ENCODE measurements around the gene CNNM1. TPM values are rescaled to one million over a fixed set of nuclear protein-coding genes. Genes with fewer than 3 reads are reported as not detected.

CNNM1 gene
- total RNA-seq, 1 experiment from 2014 or later: 0.90 TPM

DNA sequence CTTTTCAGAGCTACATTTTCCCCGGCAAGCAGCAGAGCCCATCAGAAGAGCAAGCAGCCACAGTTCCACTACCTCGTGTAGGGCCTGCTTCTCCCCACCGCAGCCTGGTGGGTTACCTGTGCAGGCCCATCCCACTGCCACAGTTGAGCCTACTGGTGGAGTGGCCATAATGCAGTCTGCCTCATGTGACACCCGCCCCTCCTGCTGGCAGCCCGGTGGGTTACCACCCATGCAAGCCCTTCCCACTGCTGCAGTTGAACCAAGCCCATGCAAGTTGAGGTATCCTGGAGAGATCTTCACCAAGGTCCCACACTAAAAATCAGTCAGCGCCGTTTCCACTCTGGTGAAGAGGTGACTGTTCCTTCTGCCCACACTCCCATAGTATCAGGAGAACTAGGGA lies 32.1 kb upstream of the CNNM1 start:
- no peaks in the 10 kb centered on the region for H3K9me3 Mint-ChIP-seq
- H3K36me3 Mint-ChIP-seq: no peaks in the 10 kb centered on the region
- CTCF ChIA-PET: interaction anchor here (1.1 to 1.2 kb wide), 2 partner anchors 50 to 63 kb away, joined by 3 to 5 read pairs; no protein-coding TSS in a partner anchor
- no peaks in the 10 kb centered on the region for H3K4me1 Mint-ChIP-seq
- POLR2A ChIA-PET: no interaction called here
- H3K4me3 Mint-ChIP-seq: no peak overlapping the region
- H3K27ac Mint-ChIP-seq: no peak overlapping the region
- TF ChIP-seq, protein P1, sequence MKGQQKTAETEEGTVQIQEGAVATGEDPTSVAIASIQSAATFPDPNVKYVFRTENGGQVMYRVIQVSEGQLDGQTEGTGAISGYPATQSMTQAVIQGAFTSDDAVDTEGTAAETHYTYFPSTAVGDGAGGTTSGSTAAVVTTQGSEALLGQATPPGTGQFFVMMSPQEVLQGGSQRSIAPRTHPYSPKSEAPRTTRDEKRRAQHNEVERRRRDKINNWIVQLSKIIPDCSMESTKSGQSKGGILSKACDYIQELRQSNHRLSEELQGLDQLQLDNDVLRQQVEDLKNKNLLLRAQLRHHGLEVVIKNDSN (CRISPR knock-in tag; IDR thresholded peaks at IDR 0.05): 0 out of 2 replicates have a peak, but pooled peaks have one; percentile 21
- TF ChIP-seq, protein P2, sequence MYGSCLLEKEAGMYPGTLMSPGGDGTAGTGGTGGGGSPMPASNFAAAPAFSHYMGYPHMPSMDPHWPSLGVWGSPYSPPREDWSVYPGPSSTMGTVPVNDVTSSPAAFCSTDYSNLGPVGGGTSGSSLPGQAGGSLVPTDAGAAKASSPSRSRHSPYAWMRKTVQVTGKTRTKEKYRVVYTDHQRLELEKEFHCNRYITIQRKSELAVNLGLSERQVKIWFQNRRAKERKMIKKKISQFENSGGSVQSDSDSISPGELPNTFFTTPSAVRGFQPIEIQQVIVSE (CRISPR knock-in tag; IDR thresholded peaks at IDR 0.05; ENCODE audit: borderline replicate concordance): no peak
- no peak for TF ChIP-seq GABPB1 (CRISPR knock-in tag; IDR thresholded peaks at IDR 0.05)
- H3K27me3 Mint-ChIP-seq (ENCODE audit: low read depth): no peaks in the 10 kb centered on the region
- DNase-seq (ENCODE audit: low spot score) (peak; percentile 20), ATAC-seq (peak; percentile 82)

DNA sequence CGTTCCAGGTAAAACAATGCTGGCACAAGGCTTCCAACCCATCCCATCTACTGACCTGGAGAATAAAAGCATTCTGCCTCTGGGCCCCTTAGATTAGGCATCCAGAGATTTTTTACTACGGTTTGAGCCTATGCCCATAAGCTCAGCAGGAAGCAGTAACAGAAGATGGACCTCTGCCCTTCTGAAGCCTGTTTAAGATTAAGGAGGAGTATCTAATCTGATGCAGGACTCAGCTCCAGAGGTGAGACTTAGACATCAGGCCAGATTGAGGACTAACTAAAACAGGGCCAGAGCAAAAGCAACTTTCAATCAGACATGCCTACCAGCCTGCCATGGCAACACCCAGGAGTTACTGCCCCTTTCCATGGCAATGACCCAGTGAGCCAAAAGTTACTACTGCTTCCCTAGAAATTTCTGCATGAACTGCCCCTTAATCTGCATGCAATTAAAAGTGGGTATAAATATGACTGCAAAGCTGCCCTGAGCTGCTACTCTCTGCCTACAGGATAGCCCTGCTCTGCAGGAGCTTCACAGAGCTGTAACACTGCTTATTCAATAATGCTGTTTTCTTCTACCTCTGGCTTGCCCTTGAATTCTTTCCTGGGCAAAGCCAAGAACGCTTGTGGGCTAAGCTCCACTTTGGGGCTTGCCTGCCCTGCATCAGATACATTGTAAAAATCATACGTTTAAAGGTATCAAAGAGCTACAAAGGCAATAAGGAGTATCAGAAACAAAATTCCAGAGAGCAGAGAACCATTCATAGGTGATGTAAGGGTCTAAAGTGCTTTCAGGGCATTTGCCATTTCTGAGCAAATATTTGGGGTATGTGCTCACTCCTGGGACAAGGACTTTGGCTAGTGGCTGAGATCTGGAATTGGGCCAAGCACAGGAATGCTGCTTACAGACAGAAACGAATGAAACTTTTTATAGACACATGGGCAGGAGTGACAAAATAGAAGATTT lies 25.0 kb upstream of the CNNM1 start:
- POLR2A ChIA-PET: no interaction called here
- Mint-ChIP-seq H3K4me1 (peaks cover 9% of the 10 kb centered on the region), H3K4me3 (no peak overlapping the region), H3K9me3 (peaks cover 10% of the 10 kb centered on the region), H3K27me3 (ENCODE audit: low read depth) (no peaks in the 10 kb centered on the region), H3K27ac (no peak overlapping the region), H3K36me3 (peaks cover 8% of the 10 kb centered on the region; the same call in 1 of the 2 replicates)
- DNase-seq (ENCODE audit: low spot score) (no peak), ATAC-seq (no peak)
- CTCF ChIA-PET: no interaction called here
- TF ChIP-seq, protein P3, sequence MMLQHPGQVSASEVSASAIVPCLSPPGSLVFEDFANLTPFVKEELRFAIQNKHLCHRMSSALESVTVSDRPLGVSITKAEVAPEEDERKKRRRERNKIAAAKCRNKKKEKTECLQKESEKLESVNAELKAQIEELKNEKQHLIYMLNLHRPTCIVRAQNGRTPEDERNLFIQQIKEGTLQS (CRISPR knock-in tag; conservative IDR thresholded peaks at IDR 0.05): no peak
- TF ChIP-seq GTF2I (CRISPR knock-in tag; conservative IDR thresholded peaks at IDR 0.05) (no peak), EMX1 (CRISPR knock-in tag; IDR thresholded peaks at IDR 0.05) (no peak), RORB (CRISPR knock-in tag; IDR thresholded peaks at IDR 0.05) (no peak), JUN (CRISPR knock-in tag; IDR thresholded peaks at IDR 0.05) (no peak)
- TF ChIP-seq, protein P4, sequence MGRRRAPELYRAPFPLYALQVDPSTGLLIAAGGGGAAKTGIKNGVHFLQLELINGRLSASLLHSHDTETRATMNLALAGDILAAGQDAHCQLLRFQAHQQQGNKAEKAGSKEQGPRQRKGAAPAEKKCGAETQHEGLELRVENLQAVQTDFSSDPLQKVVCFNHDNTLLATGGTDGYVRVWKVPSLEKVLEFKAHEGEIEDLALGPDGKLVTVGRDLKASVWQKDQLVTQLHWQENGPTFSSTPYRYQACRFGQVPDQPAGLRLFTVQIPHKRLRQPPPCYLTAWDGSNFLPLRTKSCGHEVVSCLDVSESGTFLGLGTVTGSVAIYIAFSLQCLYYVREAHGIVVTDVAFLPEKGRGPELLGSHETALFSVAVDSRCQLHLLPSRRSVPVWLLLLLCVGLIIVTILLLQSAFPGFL (CRISPR knock-in tag; IDR thresholded peaks at IDR 0.05; ENCODE audit: borderline replicate concordance): no peak
- TF ChIP-seq, protein P5, sequence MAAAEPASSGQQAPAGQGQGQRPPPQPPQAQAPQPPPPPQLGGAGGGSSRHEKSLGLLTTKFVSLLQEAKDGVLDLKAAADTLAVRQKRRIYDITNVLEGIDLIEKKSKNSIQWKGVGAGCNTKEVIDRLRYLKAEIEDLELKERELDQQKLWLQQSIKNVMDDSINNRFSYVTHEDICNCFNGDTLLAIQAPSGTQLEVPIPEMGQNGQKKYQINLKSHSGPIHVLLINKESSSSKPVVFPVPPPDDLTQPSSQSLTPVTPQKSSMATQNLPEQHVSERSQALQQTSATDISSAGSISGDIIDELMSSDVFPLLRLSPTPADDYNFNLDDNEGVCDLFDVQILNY (CRISPR knock-in tag; IDR thresholded peaks at IDR 0.05): no peak
- TF ChIP-seq, protein P6, sequence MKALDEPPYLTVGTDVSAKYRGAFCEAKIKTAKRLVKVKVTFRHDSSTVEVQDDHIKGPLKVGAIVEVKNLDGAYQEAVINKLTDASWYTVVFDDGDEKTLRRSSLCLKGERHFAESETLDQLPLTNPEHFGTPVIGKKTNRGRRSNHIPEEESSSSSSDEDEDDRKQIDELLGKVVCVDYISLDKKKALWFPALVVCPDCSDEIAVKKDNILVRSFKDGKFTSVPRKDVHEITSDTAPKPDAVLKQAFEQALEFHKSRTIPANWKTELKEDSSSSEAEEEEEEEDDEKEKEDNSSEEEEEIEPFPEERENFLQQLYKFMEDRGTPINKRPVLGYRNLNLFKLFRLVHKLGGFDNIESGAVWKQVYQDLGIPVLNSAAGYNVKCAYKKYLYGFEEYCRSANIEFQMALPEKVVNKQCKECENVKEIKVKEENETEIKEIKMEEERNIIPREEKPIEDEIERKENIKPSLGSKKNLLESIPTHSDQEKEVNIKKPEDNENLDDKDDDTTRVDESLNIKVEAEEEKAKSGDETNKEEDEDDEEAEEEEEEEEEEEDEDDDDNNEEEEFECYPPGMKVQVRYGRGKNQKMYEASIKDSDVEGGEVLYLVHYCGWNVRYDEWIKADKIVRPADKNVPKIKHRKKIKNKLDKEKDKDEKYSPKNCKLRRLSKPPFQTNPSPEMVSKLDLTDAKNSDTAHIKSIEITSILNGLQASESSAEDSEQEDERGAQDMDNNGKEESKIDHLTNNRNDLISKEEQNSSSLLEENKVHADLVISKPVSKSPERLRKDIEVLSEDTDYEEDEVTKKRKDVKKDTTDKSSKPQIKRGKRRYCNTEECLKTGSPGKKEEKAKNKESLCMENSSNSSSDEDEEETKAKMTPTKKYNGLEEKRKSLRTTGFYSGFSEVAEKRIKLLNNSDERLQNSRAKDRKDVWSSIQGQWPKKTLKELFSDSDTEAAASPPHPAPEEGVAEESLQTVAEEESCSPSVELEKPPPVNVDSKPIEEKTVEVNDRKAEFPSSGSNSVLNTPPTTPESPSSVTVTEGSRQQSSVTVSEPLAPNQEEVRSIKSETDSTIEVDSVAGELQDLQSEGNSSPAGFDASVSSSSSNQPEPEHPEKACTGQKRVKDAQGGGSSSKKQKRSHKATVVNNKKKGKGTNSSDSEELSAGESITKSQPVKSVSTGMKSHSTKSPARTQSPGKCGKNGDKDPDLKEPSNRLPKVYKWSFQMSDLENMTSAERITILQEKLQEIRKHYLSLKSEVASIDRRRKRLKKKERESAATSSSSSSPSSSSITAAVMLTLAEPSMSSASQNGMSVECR (CRISPR knock-in tag; IDR thresholded peaks at IDR 0.05; ENCODE audit: borderline replicate concordance): no peak

DNA sequence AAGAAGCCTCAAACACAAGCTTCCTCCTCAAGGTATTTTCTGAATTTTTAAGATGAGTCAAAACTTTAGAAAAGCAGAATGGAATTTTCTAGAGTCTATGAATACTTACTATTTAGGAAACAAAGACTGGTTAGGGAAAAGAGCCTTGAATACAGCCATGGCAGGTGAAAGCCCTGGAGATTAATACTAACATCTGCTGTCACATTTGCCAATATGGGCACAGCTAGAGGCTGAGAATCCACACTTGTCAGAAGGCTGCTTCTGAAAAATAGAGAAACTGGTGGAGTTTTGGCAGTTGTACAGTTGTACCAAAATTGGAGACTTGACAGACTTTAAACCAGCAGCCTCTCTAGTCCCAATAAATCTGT lies 24.3 kb upstream of the CNNM1 start:
- H3K4me3 Mint-ChIP-seq: no peak overlapping the region
- no peak for DNase-seq (ENCODE audit: low spot score)
- H3K9me3 Mint-ChIP-seq: peaks cover 14% of the 10 kb centered on the region
- no peaks in the 10 kb centered on the region for H3K27me3 Mint-ChIP-seq (ENCODE audit: low read depth)
- CTCF ChIA-PET: no interaction called here
- ATAC-seq: no peak
- H3K4me1 Mint-ChIP-seq: peaks cover 9% of the 10 kb centered on the region
- no peak overlapping the region for H3K27ac Mint-ChIP-seq
- H3K36me3 Mint-ChIP-seq: peaks cover 8% of the 10 kb centered on the region; the same call in 1 of the 2 replicates
- TF ChIP-seq ZNF671 (CRISPR knock-in tag; IDR thresholded peaks at IDR 0.05): no peak
- TF ChIP-seq CREB1 (CRISPR knock-in tag; IDR thresholded peaks at IDR 0.05): no peak
- TF ChIP-seq ZNF232 (CRISPR knock-in tag; IDR thresholded peaks at IDR 0.05): no peak
- no peak for TF ChIP-seq ZNF263 (CRISPR knock-in tag; IDR thresholded peaks at IDR 0.05; ENCODE audit: low read depth)
- no peak for TF ChIP-seq ATF1 (CRISPR knock-in tag; IDR thresholded peaks at IDR 0.05)
- no peak for TF ChIP-seq OVOL2 (CRISPR knock-in tag; IDR thresholded peaks at IDR 0.05; ENCODE audit: borderline replicate concordance)
- TF ChIP-seq, protein P7, sequence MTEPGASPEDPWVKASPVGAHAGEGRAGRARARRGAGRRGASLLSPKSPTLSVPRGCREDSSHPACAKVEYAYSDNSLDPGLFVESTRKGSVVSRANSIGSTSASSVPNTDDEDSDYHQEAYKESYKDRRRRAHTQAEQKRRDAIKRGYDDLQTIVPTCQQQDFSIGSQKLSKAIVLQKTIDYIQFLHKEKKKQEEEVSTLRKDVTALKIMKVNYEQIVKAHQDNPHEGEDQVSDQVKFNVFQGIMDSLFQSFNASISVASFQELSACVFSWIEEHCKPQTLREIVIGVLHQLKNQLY (CRISPR knock-in tag; IDR thresholded peaks at IDR 0.05): no peak
- POLR2A ChIA-PET: no interaction called here
